Measurements from ENCODE around the gene NUP98. TPM values are rescaled to one million over a fixed set of nuclear protein-coding genes. Genes with fewer than 3 reads are reported as not detected.

The NUP98 gene
- total and polyA plus RNA-seq, 2 donors (not counting 3 experiments of a cell fraction or from before 2014, with no cell fraction given), result 92.7 to 169 TPM

GRCh38 chr11:3665336-3666022 is 131.9 kb downstream of the NUP98 start:
- Histone ChIP-seq H3K9me3 (replicated peaks; ENCODE audit: control insufficient read depth, insufficient read depth, low read length) (no peaks in the 10 kb centered on the region), H3K4me1 (ENCODE audit: control insufficient read depth, extremely low read depth, insufficient read depth, low read length) (no peaks in the 10 kb centered on the region), H3K4me2 (ENCODE audit: insufficient read depth, low read length) (no peak overlapping the region), H3K79me2 (ENCODE audit: control insufficient read depth, insufficient read depth, low read length) (no peaks in the 10 kb centered on the region), H3K36me3 (ENCODE audit: control insufficient read depth in 2 of 2, extremely low read depth in 1 of 2, insufficient read depth in 2 of 2, low read length in 2 of 2) (peaks cover 0 to 16% of the 10 kb centered on the region in 2 experiments), H3K27me3 (ENCODE audit: control insufficient read depth in 2 of 2, insufficient read depth in 2 of 2, low read length in 2 of 2) (no peaks in the 10 kb centered on the region), H3K4me3 (replicated peaks in 1 of 3; ENCODE audit: insufficient read depth in 1 of 3, low read depth in 1 of 3, low read length in 3 of 3) (no peak overlapping the region), H2AFZ (ENCODE audit: low read depth, low read length) (no peak overlapping the region), H3K9me1 (replicated peaks; ENCODE audit: control insufficient read depth, extremely low read depth, insufficient read depth, low read length) (no peaks in the 10 kb centered on the region), H3K27ac (ENCODE audit: insufficient read depth, low read depth, low read length) (no peak overlapping the region), H3K9ac (replicated peaks; ENCODE audit: extremely low read depth, insufficient read depth, low read length) (no peak overlapping the region), H4K20me1 (replicated peaks; ENCODE audit: control insufficient read depth, extremely low read depth, insufficient read depth, low read length) (no peaks in the 10 kb centered on the region)
- BruUV-seq (replicated peaks), result no TSS peak
- FAIRE-seq, result no peak
- ChIA-PET CTCF (interaction anchor here (1.4 kb wide), 1 partner anchor 257 kb away, joined by 3 read pairs; no protein-coding TSS in a partner anchor), POLR2A (no interaction called here)
- dilution Hi-C loops (cut with MboI; ENCODE audit: extremely low pct_ligation_motif_present, low sequenced_read_pairs) (no loop called here), intact Hi-C loops (cut with micrococcal nuclease) (no loop called here)
- DNase-seq (ENCODE audit: low read depth, low spot score), result no peak
- TF ChIP-seq MYC (IDR thresholded peaks at IDR 0.05; ENCODE audit: low read depth, low read length), result no peak
- TF ChIP-seq MAX (IDR thresholded peaks at IDR 0.05; ENCODE audit: insufficient read depth, insufficient read length), result no peak
- no peak for TF ChIP-seq POLR2AphosphoS5 (IDR thresholded peaks at IDR 0.05; ENCODE audit: insufficient read depth, low read depth, low read length)
- no peak for TF ChIP-seq CTCF (IDR thresholded peaks at IDR 0.05; ENCODE audit: extremely low read depth in 1 of 2, insufficient read depth in 1 of 2, low read depth in 1 of 2, low read length in 2 of 2)
- TF ChIP-seq POLR2A (IDR thresholded peaks at IDR 0.05; ENCODE audit: low read depth, low read length), result no peak
- no peak for TF ChIP-seq EZH2 (IDR thresholded peaks at IDR 0.05; ENCODE audit: borderline replicate concordance, low read depth, low read length, severe bottlenecking)
- no peak for TF ChIP-seq FOS (IDR thresholded peaks at IDR 0.05; ENCODE audit: borderline replicate concordance, insufficient read depth, low read length)
- TF ChIP-seq GATA2 (IDR thresholded peaks at IDR 0.05; ENCODE audit: insufficient read depth, insufficient read length, low read depth, low read length), result no peak
- no peak for TF ChIP-seq JUN (IDR thresholded peaks at IDR 0.05; ENCODE audit: borderline replicate concordance, insufficient read depth, insufficient read length, low read depth)

Measured in endothelial cell of umbilical vein (primary cell).